Measurements from ENCODE around the gene MRC2.
A peak's percentile ranks its signal among the peaks of the same experiment; 100 is the strongest.

Gene MRC2

DNA sequence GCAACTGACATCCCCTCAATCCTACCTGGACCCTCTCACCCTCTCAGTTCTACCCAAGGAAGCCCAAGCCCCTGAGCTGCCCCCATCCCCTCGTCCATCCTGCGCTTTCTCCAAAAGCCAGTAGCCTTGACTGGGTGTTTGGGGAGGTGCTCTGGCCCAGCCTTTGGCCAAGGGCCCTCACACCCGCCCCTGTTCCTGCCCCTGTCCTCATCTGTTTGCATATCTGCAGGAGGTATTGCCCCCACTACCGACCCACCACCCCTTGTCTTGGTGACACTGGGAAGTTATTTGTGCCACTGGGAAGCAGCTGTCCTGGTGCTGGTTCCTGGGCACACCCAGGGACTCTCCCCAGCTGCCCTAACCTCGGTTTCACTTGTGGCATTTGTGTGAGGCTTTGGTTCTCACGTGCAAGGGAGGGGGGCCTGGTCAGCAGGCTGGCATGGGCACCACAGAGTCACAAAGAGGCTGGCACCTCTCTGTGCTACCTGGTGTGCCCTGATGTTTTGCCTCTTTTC, 75.3 kb downstream of the MRC2 start:
- DNase-seq, result no peak

DNA sequence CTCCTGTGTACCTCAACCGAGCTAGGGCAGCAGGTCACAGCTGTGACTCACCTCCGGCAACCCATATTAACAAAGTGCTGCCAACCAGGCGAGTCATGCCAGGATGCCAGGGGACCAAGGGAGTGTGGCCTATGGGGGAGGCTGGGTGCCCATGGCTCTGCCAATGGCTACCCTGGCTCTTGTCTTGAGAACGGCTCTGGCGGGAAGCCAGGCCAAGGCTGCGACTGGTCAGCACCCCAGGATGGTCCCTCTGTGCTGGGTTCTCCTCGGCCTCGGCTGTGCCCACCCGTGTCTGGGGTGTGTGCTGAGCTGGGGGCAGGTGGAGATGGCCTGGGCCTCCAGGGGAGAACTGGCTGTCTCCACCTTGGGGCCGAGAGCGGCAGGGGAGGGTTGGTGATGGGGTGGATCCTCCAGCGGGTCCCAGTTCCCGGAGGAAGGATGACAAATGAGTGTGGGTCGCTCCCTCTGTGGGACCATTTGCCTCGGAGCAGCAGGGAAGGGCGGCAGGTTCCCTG, 75.8 kb downstream of the MRC2 start:
- no peak for DNase-seq

DNA sequence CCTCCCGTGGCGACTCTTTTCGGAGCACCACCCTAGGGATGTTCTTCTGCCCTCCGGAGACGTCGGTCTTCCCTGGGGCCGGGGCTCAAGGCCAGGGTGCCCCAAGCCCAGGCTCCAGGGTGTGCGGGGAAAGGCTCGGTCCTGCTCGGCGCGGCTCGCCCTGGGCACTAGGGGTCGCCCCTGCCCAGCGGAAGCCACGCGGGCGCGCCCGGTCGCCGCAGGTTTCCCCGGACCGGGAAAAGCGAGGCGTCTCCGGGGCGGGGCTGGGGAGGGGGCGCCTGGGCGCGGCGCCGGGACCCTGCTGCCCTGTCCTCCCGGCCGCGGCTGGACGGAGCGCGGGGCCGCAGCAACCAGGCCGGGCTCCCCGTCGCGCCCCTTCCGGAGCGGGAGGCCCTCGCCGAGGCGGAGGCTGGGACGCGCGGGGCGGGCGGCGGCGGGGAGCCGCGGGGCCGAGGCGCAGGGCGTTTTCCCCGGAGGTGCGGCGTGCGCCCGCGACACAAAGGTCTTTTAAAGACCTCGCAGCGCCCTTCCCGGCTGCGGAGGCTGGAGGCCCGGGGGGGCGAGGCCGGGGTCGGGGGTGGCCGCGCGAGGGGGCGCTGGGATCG, 76.4 kb downstream of the MRC2 start:
- DNase-seq, result peak; percentile 54

DNA sequence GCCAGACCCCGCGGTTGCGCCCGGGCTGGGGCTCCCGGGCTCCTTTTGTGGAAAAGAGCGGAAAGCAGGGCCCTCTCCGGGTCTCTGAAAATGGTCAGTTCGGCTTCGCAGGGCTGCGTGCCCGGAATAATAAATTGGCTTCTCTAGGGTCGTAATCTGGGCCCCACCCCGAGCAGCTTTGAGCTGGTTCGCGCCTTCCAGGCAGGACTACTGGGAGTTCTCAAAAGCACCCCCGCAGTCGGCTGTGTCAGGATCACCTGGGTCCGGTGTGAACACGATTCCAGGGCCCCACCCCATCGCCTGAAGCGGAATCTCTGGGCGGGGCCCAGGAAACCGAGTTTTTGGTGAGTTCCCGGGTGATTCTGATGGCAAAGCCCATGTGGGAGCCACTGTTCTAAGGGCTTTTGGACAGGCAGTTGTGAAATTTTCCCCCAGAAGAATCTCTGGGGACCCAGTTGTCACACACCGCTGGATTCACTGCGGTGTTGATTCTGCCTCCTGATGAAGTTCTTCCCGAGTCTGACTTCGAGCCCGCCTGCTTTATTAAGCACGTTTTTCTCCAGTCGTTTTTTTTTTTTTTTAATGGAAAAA, 77.0 kb downstream of the MRC2 start:
- DNase-seq, result no peak

DNA sequence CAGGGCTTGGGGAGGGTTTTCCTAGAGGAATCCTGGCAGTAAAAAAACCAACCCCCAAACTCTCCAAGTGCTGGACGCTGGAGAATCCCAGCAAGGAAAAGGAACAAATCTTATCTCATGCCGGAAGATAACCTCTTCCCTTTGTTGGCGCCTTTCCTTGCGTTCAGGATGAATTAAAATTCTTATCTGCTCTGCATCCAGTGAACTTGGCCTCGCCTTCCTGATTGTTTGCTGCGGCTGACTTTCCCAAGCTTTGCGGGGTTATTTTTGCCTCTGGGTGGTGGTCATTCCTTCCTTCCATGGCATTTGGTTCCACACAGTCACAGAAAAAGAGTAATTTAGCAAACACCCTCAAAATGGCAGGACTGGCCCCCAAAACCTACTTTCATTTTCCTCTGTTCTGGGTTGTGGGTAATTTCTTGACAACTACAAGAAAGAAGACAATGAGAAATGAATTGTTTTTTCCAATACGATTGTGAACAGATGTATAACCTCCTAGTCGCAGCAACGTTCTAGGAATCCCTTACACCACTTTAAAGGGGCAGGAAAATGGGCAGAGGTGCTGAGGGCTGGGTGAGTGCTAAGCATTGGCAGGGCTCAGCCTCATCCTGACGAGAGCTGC, 77.8 kb downstream of the MRC2 start:
- DNase-seq, result no peak

DNA sequence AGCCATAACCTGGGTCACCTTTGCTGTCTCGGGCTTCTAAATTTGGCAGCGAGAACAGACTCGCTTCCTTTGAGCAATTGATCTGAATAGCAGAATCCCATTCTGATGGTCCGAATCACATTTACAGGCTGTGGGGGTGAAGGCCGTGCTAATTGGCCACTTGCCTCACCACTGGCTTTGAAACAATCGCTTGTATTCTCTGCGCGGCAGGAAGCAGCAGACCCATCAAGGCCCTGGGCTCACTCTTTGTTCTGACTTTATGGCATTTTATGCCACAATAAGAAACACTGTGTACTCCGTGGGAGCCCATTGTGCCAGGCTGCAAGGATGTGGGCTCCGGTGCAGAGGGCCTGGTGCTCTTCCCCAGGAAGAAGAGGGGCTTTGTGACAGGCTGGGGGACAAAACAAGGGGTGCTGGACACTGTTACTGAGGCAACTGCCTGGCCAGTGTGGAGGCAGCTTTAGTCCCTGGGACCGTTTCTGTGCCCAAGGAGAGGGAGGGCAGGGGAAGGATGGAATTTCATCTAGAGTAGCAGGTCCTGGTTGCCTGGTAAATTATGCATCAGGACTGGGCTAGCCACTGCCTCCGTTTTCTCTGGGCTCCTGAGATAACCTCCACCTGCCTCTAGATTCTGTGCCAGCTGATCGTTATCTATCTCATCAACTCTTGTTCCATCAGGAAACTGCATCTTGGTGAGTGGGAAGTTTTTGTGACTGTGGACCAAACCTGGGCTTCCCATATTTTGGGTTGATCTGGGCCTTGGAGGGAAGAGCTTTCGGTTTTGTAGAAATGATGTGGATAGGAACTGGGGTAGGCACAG, 78.5 kb downstream of the MRC2 start:
- DNase-seq, result peak; percentile 5

DNA sequence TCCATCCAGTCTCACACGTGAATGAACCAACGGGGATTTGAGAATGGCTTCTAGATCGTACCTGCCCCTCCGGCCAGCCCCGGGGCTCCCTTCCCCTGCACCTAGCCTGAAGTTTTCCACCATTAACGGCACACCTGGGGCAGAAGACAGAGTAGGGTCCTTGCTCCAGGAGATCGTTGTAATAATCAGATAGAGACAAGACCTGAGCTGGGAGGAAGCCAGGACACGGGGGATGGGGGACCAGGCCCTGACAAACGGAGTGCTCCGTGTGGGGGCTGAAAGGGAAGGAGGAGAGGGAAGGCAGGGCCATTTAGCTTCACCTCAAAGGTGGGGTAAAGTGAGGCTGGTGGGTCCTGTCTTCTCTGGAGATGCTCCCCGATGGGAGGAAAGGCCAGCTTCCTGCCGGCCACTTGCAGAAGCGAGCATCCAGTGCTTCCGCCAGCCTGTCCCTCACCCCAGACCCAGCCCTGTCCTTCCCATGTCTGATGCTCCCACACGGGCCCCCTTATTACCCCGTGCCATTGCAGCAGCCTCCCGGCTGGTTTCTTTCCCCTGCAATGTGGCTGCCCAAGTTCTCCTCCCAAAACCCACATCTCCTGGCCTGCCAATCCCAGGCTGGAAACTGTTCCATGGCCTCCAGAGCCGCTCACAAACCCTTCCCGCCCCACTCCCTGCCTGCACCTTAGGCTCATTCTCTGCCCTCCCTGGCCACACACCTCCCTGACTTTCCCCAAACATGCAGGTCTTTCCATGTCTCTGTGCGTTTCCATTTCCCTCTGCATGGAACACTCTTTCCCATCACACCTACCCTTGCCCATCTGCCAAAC, 79.3 kb downstream of the MRC2 start:
- no peak for DNase-seq

DNA sequence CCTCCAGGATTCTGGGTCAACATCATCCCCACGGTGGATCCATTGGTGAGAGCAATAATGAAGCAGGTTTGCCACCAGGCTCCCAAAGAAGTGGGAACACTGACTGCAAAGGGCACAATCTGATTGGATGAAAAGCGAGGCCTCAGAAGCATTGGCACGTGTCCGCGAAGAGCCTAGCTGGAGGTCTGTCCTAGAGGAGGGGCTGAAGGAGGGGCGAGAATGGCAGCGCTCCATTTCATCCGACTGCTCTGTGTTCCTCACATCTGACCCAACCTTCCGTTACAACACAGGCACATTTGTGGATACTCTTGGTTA, 79.9 kb downstream of the MRC2 start:
- no peak for DNase-seq

DNA sequence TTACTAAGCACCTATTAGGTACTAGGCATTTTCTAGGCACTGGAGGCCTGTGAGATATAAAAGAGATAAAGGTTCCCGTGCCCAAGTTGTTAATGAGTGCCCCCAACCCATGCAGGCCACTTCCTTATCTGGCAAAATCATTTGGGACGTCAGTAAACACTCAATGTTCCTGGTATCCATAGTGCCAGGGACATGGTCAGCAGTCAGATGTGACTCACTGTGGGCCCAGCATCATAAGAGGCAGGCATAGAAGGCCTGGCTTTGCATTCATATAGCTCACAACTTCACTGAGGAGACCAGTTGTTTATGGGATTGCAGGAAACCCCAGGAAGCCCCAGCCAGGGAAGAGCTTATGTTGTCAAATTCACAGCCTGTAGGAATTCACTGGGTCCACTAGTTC, 81.1 kb downstream of the MRC2 start:
- no peak for DNase-seq

DNA sequence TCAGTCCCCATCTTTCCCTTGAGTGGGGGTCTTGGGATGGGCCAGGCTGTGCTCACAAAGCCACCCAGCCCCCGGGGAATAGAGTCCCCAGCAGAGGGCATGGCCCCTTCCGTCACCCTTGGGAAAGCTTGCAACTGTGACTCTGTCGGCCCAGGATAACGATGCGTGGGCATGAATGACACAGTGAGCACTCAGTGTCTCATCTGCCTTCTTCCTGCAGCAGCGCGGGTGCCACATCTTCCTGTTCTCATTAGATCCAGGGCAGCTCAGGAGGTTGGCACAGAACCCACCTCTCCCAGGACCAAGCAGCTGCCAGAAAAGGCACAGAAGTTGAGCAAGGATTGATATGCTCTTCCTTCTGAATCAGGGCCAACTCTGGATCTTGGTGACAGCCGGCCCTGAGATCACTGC, 84.7 kb downstream of the MRC2 start:
- no peak for DNase-seq

DNA sequence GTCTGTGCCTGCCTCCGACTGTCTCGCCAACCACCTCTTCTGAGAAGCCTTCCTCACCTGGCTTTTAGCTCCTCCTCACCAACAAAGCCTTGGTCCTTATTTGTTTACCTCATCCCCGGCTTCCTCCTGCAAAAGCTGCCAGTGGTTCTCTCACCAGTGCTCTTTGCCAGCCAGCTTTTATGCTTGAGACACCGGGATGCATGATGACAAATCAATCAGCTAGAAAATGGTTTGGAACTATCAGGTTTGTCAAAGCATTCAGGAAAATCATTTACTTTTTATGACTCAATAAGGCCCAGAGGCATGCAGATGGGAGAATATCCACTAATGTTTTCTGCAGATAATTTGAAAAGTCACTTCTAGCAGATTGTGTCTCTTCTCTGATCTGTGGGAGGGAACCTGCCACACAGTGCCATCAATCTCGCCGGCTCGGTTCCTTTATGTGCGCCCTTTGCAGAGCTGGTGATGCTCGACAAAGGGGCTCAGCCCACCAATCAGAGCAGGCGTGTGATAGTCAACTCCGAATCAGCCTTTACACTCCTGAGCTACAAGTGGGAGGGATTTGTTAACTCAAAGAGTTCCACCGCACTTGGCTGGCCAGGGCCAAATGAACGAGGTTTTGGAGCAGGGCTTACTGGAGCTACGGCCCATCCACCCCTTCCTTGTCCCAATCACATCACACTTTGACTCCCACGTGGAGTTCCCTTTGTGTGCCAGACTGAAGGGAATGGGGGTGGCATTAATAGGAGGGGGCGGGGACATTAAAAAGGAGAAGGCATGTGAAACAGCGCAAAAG, 85.8 kb downstream of the MRC2 start:
- no peak for DNase-seq

DNA sequence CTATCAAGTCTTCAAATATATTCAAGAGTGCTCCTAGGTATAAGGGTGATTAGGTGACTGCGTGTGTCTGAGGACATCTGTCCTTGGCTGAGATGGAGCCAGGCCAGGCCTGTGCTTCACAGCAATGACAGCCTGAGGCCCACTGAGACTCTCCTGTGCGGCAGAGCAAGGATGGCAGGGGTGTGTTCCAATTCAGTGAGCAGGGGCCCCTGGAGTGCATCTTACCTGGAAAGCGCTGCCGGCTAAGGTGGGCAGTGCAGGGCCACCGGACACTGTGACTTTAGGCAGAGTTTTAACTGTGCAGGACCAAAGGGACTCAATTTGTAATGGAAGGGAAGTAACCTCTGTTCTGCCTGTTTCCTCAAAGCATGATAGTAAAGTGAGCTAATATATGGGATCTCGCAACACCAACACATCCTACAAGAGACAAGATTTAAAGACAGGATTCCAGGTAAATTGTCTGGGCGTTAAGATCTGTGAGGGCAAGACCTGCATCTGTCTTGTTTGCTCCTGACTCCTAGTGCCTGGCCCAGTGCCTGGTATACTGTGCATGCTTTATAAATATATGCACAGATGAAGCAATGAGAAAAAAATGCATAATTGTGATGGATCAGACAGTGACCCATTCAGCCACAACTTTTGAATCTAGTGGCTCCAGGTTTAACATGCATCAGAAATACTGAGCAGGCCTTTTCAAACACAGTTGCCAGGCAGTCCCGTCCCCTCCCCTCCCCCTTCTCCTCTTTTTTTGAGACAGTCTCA, 86.7 kb downstream of the MRC2 start:
- DNase-seq, result no peak

DNA sequence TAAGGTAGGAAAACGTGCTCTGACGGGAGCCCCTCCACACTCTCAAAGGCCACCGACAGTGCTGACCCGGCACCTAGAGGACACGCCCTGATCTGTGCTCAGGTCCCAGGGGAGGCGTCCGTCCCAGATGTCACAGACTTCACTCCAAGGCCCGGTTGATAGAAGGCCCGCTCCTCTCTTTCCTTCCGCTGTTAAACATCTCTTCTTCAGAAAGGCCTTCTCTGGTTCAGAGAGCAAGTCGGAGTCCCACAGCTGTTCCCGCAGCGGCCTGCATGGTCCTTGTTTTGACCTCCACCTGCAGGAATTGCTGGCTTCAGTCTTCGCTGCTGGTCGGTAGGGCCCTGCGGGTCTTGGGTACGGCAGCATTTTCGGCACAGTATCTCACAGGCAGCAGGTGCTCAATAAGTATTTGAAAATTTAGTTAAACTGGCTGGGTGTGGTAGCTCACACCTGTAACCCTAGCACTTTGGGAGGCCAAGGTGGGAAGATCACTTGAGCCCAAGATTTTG, 88.5 kb downstream of the MRC2 start:
- no peak for DNase-seq

DNA sequence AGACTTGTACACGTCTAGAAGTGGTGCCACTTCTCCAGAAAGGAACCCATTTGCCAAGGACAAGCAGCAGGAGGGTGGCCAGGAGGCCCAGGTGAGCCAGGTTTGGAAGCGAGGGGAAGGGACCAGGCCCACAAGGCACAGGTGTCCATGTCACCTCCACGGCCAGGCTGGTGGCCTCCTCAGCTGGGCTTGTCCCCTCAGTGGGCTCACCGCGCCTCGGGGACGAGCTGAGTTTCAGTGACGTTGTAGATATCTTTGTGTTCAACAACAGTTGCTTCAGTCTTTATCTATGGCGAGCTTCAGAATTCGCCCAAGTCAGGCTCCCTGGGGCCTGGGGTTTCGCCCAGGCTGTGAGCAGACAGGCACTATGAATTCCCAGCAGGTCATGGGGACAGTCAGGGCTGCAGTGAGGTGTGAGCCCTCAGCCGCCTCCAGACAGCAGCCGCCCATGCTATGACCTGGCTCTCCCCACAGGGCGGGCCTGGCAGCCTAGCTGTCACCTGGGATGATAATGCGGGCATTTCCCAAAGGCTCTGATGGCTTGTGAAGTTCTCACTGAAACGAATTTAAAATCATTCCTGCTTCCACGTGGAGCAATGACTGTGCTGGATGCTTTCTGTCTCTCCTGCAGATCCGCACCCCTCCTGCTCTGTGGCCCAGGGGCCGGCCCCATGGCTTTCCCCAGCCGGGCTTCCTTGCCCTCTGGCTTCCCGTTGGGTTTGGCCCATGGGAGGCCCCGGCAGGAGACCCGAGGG, 89.5 kb downstream of the MRC2 start:
- no peak for DNase-seq

DNA sequence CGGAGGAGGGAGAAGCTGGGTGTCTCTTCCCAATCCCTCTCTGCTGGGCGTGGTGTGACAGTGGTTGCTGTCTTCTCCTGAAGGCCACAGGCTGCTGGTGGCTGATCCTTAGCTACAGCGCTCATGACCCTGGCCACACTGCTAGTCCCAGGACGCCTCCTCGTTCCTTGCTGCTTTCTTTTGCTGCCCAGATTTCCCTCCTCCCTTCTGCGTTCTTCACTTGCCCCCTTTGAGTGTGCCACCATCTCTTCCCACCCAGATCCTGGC, 90.1 kb downstream of the MRC2 start:
- no peak for DNase-seq

DNA sequence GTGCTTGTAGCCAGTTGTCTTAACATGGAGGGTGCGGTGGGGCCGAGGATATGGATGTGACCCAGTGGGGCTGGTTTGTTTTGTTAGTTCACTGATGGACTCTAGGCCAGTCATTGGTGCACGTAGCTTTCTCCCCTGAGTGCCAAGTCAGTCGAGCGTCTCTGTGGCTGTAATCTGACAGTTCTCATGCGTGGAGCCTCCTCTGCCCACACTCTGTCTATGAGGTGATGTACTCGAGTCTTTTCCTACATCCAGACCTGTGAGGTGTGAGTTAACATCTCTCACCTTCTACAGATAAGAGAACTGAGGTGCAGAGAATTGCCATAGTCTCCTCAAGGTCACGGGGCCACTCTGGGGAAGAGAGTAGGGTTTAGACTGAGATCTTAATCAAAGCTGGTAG, 90.4 kb downstream of the MRC2 start:
- DNase-seq, result no peak

DNA sequence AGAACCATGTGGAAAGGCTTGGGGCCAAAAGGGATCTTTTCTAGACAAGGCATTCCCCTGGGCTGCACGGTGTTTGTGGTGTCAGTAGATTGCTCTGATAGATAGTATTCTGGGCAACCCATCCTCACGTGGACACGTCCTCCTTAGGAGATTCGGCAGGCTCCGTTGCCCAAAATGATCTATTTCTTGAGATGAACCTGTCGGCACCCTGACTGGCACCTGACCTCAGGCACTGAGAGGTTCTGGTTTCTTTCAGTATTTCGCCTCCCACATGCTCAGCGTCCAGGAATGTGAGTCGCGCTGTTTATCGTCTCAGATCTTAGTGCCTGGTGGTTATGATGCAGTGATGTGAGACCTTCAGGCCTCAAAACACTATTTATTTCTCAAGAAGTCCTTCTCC, 91.0 kb downstream of the MRC2 start:
- no peak for DNase-seq

DNA sequence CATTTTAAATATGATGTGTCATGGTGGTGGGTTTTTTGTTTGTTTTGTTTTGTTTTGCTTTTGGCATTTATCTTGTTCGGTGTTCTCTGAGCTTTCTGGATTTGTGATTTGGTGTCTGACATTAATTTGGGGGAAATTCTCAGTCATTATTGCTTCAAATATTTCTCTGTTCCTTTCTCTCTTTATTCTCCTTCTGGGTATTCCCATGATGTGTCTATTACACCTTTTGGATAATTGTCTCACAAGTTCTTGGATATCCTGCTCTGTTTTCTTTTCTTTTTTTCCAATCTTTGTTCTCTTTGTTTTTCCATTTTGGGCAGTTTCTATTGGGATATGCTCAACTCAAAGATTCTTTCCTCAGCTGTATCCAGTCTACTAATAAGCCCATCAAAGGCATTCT, 92.1 kb downstream of the MRC2 start:
- DNase-seq, result no peak

DNA sequence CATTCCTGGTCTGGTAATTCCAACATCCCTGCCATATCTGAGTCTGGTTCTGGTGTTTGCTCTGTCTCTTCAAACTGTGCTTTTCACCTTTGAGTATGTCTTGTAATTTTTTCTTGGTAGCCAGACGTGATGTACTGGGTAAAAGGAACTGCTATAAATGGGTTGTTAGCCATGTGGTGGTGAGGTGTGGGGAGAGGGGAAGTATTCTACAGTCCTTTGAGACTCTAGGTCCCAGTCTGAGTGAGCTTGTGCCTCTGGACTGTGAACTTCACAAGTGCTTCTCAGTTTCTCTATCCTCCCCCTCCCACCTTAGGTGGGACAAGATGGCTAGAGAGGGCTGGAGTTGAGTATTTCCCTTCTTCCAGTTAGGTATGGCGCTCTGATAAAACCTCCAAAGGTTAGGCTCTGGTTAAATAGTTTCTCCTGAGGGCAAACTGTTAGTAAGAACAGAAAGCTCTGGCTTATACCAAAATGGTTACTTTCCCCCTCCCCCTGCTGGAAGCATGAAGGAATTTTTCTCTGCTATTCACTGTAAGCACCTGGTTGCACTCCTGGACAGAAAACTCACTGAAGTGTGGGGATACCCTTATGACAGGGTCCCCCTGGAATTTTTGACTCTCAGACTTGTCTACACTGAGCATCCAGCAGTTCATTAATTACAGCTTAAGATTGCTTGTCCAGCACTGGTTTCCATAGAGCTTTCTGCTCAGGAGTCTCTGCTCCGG, 92.8 kb downstream of the MRC2 start:
- no peak for DNase-seq

DNA sequence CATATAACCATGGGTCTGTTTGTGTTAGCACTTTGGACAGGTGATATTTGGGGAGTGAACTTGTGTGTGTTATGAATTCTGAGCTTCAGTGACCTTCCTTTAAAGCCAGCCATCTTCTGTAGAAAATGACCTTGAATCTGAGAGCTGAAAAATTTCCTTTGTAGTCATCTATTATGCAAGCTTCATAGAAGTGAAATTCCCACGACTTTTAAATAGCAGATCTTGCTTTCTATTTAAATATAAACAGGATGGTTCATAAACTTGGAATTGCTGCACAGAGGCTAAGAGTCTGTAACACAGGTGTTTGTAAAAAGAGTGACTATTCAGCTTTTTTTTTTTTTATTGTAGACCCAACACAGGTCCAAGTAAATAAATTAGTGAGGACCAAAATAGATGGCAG, 95.2 kb downstream of the MRC2 start:
- no peak for DNase-seq
